HepG2 (cell line): ENCODE measurements around the gene FAM117A. TPM values are rescaled to one million over a fixed set of nuclear protein-coding genes. Genes with fewer than 3 reads are reported as not detected.
A peak's percentile ranks its signal among the peaks of the same experiment; 100 is the strongest.

Source experiments
- FOXA1 ChIP-seq, 2 experiments: fragments of 450-650 bp in 1 of 2; sonication (generic) in 1 of 2; formaldehyde crosslinking in 1 of 2; IDR thresholded peaks; 2 replicates each; pipeline versions ENCODE4 v1.4.0 to v1.6.1; 2016 to 2020; ENCODE audit warnings: missing genetic modification reagents in 1 of 2
- GATAD2A ChIP-seq: IDR thresholded peaks from 2 replicates; pipeline ENCODE4 v1.6.1; 2016
- GFI1 ChIP-seq: sonication (generic); formaldehyde crosslinking; IDR thresholded peaks from 2 replicates; pipeline ENCODE4 v1.5.0; 2020; ENCODE audit warnings: missing genetic modification reagents, mild to moderate bottlenecking, borderline replicate concordance
- RFXANK ChIP-seq: IDR thresholded peaks from 2 replicates; pipeline ENCODE4 v1.6.1; 2016
- RORA ChIP-seq: sonication (generic); formaldehyde crosslinking; IDR thresholded peaks from 2 replicates; pipeline ENCODE4 v1.5.0; 2020; ENCODE audit warnings: mild to moderate bottlenecking, missing genetic modification reagents, moderate library complexity
- SIX1 ChIP-seq: sonication (generic); formaldehyde crosslinking; IDR thresholded peaks from 2 replicates; pipeline ENCODE4 v1.4.0; 2020; ENCODE audit warnings: missing genetic modification reagents, borderline replicate concordance
- SSRP1 ChIP-seq: IDR thresholded peaks from 2 replicates; pipeline ENCODE4 v1.6.1; 2016; ENCODE audit warnings: control low read depth
- TFDP1 ChIP-seq: IDR thresholded peaks from 2 replicates; pipeline ENCODE4 v1.6.1; 2016; ENCODE audit warnings: missing compliant biosample characterization, missing genetic modification reagents, borderline replicate concordance
- THAP11 ChIP-seq: IDR thresholded peaks from 2 replicates; pipeline ENCODE4 v1.6.1; 2016; ENCODE audit warnings: missing biosample characterization, missing genetic modification reagents
- ZBTB21 ChIP-seq: sonication (generic); formaldehyde crosslinking; IDR thresholded peaks from 2 replicates; pipeline ENCODE4 v1.4.0; 2020; ENCODE audit warnings: missing genetic modification reagents
- ZMYM2 ChIP-seq: sonication (generic); formaldehyde crosslinking; IDR thresholded peaks from 2 replicates; pipeline ENCODE4 v1.8.0; 2022; ENCODE audit warnings: mild to moderate bottlenecking, missing genetic modification reagents
- ZNF292 ChIP-seq: sonication (generic); formaldehyde crosslinking; IDR thresholded peaks from 2 replicates; pipeline ENCODE4 v1.8.1; 2022; ENCODE audit warnings: mild to moderate bottlenecking, low read depth, missing genetic modification reagents, borderline replicate concordance
- ZNF331 ChIP-seq: sonication (generic); formaldehyde crosslinking; IDR thresholded peaks from 2 replicates; pipeline ENCODE4 v1.4.0; 2020; ENCODE audit warnings: missing genetic modification reagents
- ZNF335 ChIP-seq: sonication (generic); formaldehyde crosslinking; IDR thresholded peaks from 2 replicates; pipeline ENCODE4 v1.4.0; 2020; ENCODE audit warnings: missing genetic modification reagents
- ZNF350 ChIP-seq: sonication (generic); formaldehyde crosslinking; IDR thresholded peaks from 2 replicates; pipeline ENCODE4 v1.4.0; 2020; ENCODE audit warnings: mild to moderate bottlenecking, low read depth, missing genetic modification reagents, borderline replicate concordance
- ZNF510 ChIP-seq: sonication (generic); formaldehyde crosslinking; IDR thresholded peaks from 2 replicates; pipeline ENCODE4 v1.4.0; 2020; ENCODE audit warnings: low read depth, mild to moderate bottlenecking, missing genetic modification reagents
- ZNF574 ChIP-seq: sonication (generic); formaldehyde crosslinking; IDR thresholded peaks from 2 replicates; pipeline ENCODE4 v1.4.0; 2020; ENCODE audit warnings: missing genetic modification reagents
- ZNF607 ChIP-seq: sonication (generic); formaldehyde crosslinking; IDR thresholded peaks from 2 replicates; pipeline ENCODE4 v1.5.1; 2020; ENCODE audit warnings: missing genetic modification reagents, mild to moderate bottlenecking, borderline replicate concordance
- ZNF709 ChIP-seq: sonication (generic); formaldehyde crosslinking; IDR thresholded peaks from 2 replicates; pipeline ENCODE4 v1.5.0; 2020; ENCODE audit warnings: mild to moderate bottlenecking, missing genetic modification reagents
- ZNF710 ChIP-seq: sonication (generic); formaldehyde crosslinking; IDR thresholded peaks from 2 replicates; pipeline ENCODE4 v1.5.0; 2020; ENCODE audit warnings: mild to moderate bottlenecking, missing genetic modification reagents, borderline replicate concordance
- ZNF747 ChIP-seq: sonication (generic); formaldehyde crosslinking; IDR thresholded peaks from 2 replicates; pipeline ENCODE4 v1.8.1; 2023; ENCODE audit warnings: missing genetic modification reagents, mild to moderate bottlenecking, borderline replicate concordance
- ZNF780A ChIP-seq: sonication (generic); formaldehyde crosslinking; IDR thresholded peaks from 2 replicates; pipeline ENCODE4 v1.8.0; 2022; ENCODE audit warnings: mild to moderate bottlenecking, missing genetic modification reagents, moderate library complexity
- polyA plus RNA-seq, 8 experiments: library from polyadenylated mRNA; depleted of rRNA in 3 of 8; stranded (reverse) in 7 of 8; unstranded in 1 of 8; fragments of >200 nt; fragmentation: Illumina TruSeq in 4 of 8; extraction: Trizol in 4 of 8; gene quantifications; 2 replicates each; pipeline versions ENCODE4 v1.2.1 to v1.2.3, GENCODE V29; 2011 to 2016; ENCODE audit warnings: low read depth in 4 of 8, missing spikeins in 1 of 8, mixed read lengths in 1 of 8; ENCODE audit not compliant: insufficient read depth in 1 of 8
- total RNA-seq, 5 experiments: library from RNA; depleted of rRNA; stranded (reverse); fragments of >200 nt; fragmentation: Illumina TruSeq; extraction: Trizol; gene quantifications; 2 replicates each; pipeline ENCODE4 v1.2.3, GENCODE V29; 2016; ENCODE audit warnings: low read depth in 1 of 5
- TF ChIP-seq, protein P1 (sequence below): sonication (generic); formaldehyde crosslinking; IDR thresholded peaks from 2 replicates; pipeline ENCODE4 v1.8.0; 2022; ENCODE audit warnings: mild to moderate bottlenecking, missing genetic modification reagents; ENCODE audit not compliant: insufficient replicate concordance

Gene FAM117A
- total and polyA plus RNA-seq, 2 of the 13 experiments (the other 11 are each of a cell fraction or from before 2014, with no cell fraction given): 12.1 to 19.8 TPM

GRCh38 chr17:49687878-49688491, 75.9 kb downstream of the FAM117A start (continued):
- TF ChIP-seq RORA: no peak
- peak; percentile 32; the same call in 1 of the 2 replicates for TF ChIP-seq ZNF331 (CRISPR knock-in tag)
- TF ChIP-seq, protein P1, sequence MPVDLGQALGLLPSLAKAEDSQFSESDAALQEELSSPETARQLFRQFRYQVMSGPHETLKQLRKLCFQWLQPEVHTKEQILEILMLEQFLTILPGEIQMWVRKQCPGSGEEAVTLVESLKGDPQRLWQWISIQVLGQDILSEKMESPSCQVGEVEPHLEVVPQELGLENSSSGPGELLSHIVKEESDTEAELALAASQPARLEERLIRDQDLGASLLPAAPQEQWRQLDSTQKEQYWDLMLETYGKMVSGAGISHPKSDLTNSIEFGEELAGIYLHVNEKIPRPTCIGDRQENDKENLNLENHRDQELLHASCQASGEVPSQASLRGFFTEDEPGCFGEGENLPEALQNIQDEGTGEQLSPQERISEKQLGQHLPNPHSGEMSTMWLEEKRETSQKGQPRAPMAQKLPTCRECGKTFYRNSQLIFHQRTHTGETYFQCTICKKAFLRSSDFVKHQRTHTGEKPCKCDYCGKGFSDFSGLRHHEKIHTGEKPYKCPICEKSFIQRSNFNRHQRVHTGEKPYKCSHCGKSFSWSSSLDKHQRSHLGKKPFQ: peak; percentile 85
- TF ChIP-seq GATAD2A: peak; percentile 82
- 0 out of 2 replicates have a peak, but pooled peaks have one; percentile 17 for TF ChIP-seq ZBTB21
- peak; percentile 19; the same call in 1 of the 2 replicates for TF ChIP-seq ZMYM2
- TF ChIP-seq SSRP1 (CRISPR knock-in tag): no peak
- no peak for TF ChIP-seq ZNF574 (CRISPR knock-in tag)
- TF ChIP-seq RFXANK (CRISPR knock-in tag): no peak
- TF ChIP-seq ZNF710: 0 out of 2 replicates have a peak, but pooled peaks have one; percentile 46
- 0 out of 2 replicates have a peak, but pooled peaks have one; percentile 63 for TF ChIP-seq ZNF747 (CRISPR knock-in tag)
- TF ChIP-seq ZNF292: peak; percentile 22; the same call in 1 of the 2 replicates
- TF ChIP-seq SIX1: 0 out of 2 replicates have a peak, but pooled peaks have one; percentile 21
- TF ChIP-seq FOXA1 (IDR thresholded peaks at IDR 0.05): no peak
- TF ChIP-seq FOXA1 (CRISPR knock-in tag; IDR thresholded peaks at IDR 0.05): peak; percentile 38; the same call in 1 of the 2 replicates
- 0 out of 2 replicates have a peak, but pooled peaks have one; percentile 33 for TF ChIP-seq GFI1
- peak; percentile 67 for TF ChIP-seq THAP11
- peak; percentile 28; the same call in 1 of the 2 replicates for TF ChIP-seq ZNF335 (CRISPR knock-in tag)
- peak; percentile 71; the same call in 1 of the 2 replicates for TF ChIP-seq ZNF709 (CRISPR knock-in tag)
- no peak for TF ChIP-seq ZNF780A (CRISPR knock-in tag)
- peak; percentile 25; the same call in 1 of the 2 replicates for TF ChIP-seq ZNF607 (CRISPR knock-in tag)
- TF ChIP-seq TFDP1 (CRISPR knock-in tag): peak; percentile 84
- TF ChIP-seq ZNF350 (CRISPR knock-in tag): 0 out of 2 replicates have a peak, but pooled peaks have one; percentile 1
- peak; percentile 78; the same call in 1 of the 2 replicates for TF ChIP-seq ZNF510 (CRISPR knock-in tag)
